ENCODE data around the gene BMPER. TPM values are rescaled to one million over a fixed set of nuclear protein-coding genes. Genes with fewer than 3 reads are reported as not detected.

BMPER gene
- total RNA-seq, 2 donors from 2014 or later, result not detected

DNA sequence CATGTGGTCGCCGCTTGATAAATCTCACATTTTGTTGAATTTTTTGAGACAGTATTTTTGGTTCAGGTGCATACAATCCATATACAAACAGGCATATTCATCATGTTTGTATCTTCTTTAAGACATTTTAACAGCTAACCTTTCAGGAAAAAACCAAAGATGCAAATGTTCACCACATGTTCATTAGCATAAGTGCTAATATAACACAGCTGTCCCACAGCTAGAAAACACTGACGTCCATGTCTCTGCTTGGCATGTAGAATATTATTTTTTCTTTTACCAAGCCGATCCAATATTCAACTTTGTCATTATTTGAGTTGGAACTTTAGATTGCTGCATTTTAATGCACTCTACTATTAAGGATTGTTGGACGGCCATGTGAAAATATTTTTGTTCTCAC is 31.2 kb downstream of the BMPER start:
- Mint-ChIP-seq H3K36me3 (no peaks in the 10 kb centered on the region), H3K27ac (no peak overlapping the region), H3K9me3 (no peaks in the 10 kb centered on the region)
- no peak for ATAC-seq
- DNase-seq (ENCODE audit: low spot score in 2 of 2), result no peak

DNA sequence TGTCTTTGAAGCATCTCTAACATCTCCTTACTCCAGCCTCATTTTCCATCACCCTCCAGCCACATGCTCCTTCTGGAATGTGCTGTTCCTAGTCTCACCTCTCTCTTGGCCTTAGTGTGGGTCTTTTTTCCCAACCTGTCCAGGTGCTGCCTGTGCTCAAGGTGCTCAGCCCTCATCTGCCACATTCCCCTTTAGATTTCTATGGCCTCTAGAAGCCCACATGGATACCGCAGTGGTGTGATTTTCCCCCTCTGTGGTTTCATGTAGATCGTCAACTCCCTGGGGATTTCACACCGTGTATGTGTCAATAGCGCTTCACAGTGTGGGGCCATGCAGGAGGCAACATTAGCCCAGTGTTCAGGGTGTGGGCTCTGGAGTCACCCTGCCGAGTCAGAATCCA is 32.5 kb downstream of the BMPER start:
- H3K36me3 Mint-ChIP-seq, result no peaks in the 10 kb centered on the region
- H3K27ac Mint-ChIP-seq, result no peak overlapping the region
- ATAC-seq (no peak), DNase-seq (ENCODE audit: low spot score in 2 of 2) (no peak)
- no peaks in the 10 kb centered on the region for H3K9me3 Mint-ChIP-seq

DNA sequence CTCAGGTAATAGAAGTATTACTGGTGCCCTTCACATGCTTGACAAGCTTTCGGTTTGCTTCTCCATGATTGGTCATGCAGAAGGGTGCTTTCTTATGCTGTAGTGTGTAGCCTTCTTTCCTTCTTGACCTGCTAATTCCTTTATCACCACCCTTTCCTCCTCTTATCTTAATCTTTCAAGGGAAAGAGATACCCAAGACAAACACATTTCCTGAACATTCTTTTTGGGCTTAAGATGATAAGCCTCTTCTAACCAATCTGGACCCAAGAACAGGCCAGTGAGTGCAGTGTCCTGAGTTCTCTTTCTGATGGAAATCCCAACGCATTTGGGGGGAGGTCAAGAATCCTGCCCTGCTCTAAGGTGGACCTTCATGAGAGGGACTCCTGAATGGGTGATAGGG is 33.8 kb downstream of the BMPER start:
- DNase-seq (ENCODE audit: low spot score in 2 of 2) (no peak), ATAC-seq (no peak)
- H3K27ac Mint-ChIP-seq, result no peak overlapping the region
- H3K36me3 Mint-ChIP-seq, result no peaks in the 10 kb centered on the region
- no peaks in the 10 kb centered on the region for H3K9me3 Mint-ChIP-seq

- DNase-seq (ENCODE audit: low spot score in 2 of 2) (no peak), ATAC-seq (no peak)
- Mint-ChIP-seq H3K27ac (no peak overlapping the region), H3K9me3 (no peaks in the 10 kb centered on the region), H3K36me3 (no peaks in the 10 kb centered on the region)
Measured at GRCh38 chr7:33940503-33940902, 35.2 kb downstream of the BMPER start.

DNA sequence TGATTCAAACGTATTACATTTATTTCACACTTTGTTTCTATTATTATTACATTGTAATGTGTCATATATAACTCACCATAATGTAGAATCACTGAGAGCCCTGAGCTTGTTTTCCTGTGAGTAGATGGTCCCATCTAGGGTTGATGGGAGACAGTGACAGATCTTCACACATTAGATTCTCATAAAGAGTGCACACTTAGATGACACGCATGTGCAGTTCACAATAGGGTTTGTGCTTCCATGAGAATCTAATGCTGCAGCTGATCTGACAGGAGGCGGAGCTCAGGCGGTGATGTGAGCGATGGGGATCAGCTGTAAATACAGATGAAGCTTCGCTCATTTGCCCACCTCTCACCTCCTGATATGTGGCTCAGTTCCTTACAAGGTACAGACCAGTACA is 36.1 kb downstream of the BMPER start:
- ATAC-seq (no peak), DNase-seq (ENCODE audit: low spot score in 2 of 2) (no peak)
- Mint-ChIP-seq H3K27ac (no peak overlapping the region), H3K9me3 (no peaks in the 10 kb centered on the region), H3K36me3 (no peaks in the 10 kb centered on the region)

GRCh38 chr7:33946094-33946699 is 40.9 kb downstream of the BMPER start:
- no peak for DNase-seq (ENCODE audit: low spot score in 2 of 2)
- H3K9me3 Mint-ChIP-seq, result no peaks in the 10 kb centered on the region
- no peaks in the 10 kb centered on the region for H3K36me3 Mint-ChIP-seq
- H3K27ac Mint-ChIP-seq, result no peak overlapping the region
- no peak for ATAC-seq

DNA sequence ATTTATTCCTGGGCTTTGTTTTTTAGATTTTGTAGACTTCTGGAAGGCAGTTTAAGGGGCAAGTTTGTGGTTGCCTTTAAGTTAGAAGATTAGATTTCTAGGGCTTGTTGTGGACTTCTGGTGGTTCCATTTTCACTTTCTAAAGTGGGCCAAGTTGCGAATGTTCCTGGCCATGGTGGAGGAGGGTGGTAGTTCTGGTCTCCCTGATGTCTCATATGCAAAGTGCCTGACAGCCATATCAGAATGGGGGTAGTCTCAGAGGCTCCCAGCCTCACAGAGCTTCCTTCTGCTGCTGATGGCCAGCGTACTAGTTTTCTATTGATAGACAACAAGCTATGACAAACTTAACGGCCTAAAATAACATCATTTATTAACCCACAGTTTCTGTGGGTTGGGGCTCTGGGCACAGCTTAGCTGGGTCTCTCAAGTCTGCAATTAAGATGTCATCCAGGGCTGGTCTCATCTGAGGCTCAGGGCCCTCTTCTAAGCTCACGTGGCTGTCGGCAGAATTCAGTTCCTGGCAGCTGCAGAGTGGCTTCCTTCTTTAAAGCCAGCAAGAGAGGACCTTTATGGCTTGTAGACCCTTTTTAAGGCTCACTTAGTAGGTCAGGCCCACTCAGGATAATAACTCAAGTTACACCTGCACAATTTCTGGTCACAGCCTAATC is 44.8 kb downstream of the BMPER start:
- Mint-ChIP-seq H3K36me3 (no peaks in the 10 kb centered on the region), H3K9me3 (no peaks in the 10 kb centered on the region), H3K27ac (no peak overlapping the region)
- DNase-seq (ENCODE audit: low spot score in 2 of 2), result no peak
- ATAC-seq, result no peak

GRCh38 chr7:33952824-33953223 is 47.5 kb downstream of the BMPER start:
- no peak for DNase-seq (ENCODE audit: low spot score in 2 of 2)
- no peak for ATAC-seq
- Mint-ChIP-seq H3K27ac (no peak overlapping the region), H3K9me3 (no peaks in the 10 kb centered on the region), H3K36me3 (no peaks in the 10 kb centered on the region)

DNA sequence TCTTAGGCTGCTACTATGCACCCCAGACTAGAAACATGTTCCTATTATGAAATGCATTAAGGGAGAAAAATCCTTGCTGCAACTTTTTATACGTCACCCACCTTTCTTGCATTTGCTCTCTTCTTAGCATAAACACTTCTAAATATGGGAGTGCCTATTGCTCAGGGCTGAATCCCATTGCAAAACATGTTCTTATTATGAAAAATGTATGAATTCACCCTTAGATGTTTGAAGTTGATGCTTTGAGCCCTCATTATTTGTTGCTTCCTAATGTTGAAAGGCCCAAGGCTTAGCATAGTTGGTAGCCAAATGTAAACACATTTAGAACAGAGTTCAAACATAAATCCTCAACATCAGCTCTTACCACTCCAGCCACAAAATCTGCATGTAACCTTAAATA is 52.8 kb downstream of the BMPER start:
- Mint-ChIP-seq H3K27ac (no peak overlapping the region), H3K9me3 (no peaks in the 10 kb centered on the region), H3K36me3 (no peaks in the 10 kb centered on the region)
- no peak for ATAC-seq
- no peak for DNase-seq (ENCODE audit: low spot score in 2 of 2)

DNA sequence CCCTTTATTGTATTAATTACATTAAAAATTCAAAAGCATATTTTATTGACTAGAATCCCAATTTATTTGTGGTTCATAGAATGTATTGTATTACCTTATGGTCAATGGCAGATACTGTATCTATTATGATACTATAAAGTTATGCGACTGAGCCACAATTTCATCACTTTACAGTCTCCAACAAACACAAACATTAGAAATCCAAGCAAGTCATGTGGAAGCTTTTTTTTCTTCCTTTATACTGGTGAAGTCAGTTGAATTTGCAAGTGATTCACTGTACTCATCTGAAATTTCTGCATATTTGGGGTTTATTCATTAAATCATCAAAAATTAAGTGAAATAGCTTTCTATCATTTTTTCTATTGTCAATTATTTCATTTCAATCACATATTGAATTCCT is 54.3 kb downstream of the BMPER start:
- Mint-ChIP-seq H3K36me3 (no peaks in the 10 kb centered on the region), H3K9me3 (no peaks in the 10 kb centered on the region), H3K27ac (no peak overlapping the region)
- ATAC-seq (no peak), DNase-seq (ENCODE audit: low spot score in 2 of 2) (no peak)

GRCh38 chr7:33961948-33962347 is 56.6 kb downstream of the BMPER start:
- ATAC-seq, result no peak
- Mint-ChIP-seq H3K9me3 (no peaks in the 10 kb centered on the region), H3K27ac (no peak overlapping the region), H3K36me3 (no peaks in the 10 kb centered on the region)
- DNase-seq (ENCODE audit: low spot score in 2 of 2), result no peak

- no peak for DNase-seq (ENCODE audit: low spot score in 2 of 2)
- H3K9me3 Mint-ChIP-seq, result no peaks in the 10 kb centered on the region
- H3K27ac Mint-ChIP-seq, result no peak overlapping the region
- H3K36me3 Mint-ChIP-seq, result no peaks in the 10 kb centered on the region
- no peak for ATAC-seq
Measured at GRCh38 chr7:33964417-33965182, 59.3 kb downstream of the BMPER start.

DNA sequence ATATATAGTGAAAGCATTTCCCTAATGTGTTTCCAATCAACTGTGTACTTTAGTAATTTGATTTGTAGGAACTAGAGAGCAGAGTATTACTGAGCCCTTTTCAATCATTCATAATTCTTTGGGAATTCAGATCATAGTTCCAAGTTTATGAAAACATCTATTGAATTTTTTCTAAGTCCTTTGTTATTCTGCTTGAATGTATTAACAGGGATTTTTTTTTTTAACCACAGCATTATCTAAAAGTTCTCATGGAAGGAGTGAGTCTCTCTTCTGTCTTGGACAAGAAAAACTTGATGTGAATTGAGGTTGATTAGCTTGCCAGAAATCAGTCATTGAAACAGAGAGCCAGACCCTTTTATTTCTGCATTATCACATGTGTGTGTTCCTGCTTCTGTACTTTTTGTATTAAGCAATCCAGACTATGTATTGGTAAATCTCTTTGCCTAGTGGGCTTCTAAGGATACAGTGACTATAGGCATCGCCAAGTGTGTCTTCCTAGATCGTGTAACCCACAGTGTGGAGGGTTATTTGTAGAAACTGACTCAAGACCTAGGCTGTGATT is 59.9 kb downstream of the BMPER start:
- no peak overlapping the region for H3K27ac Mint-ChIP-seq
- H3K9me3 Mint-ChIP-seq, result no peaks in the 10 kb centered on the region
- H3K36me3 Mint-ChIP-seq, result no peaks in the 10 kb centered on the region
- DNase-seq (ENCODE audit: low spot score in 2 of 2), result no peak
- ATAC-seq, result no peak

DNA sequence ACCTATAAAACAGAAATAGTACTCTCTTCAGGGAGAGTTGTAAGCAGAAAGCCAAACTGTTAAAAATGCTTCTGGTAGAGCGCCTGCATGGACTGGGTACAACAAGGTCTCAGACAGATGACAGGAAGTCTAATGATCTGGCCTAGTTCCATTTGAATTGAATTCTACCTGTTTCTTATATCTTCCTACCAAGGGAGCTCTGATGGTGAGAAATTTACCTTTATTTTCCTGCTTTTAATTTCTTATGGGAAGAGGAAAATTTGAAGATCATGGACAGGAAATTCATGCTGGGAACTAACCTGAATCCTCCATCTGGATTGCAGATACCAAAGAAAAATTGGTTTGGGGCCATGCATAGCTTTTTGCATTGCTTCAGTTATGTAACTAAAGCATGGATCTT is 63.3 kb downstream of the BMPER start:
- ATAC-seq (no peak), DNase-seq (ENCODE audit: low spot score in 2 of 2) (no peak)
- no peaks in the 10 kb centered on the region for H3K36me3 Mint-ChIP-seq
- H3K27ac Mint-ChIP-seq, result no peak overlapping the region
- H3K9me3 Mint-ChIP-seq, result no peaks in the 10 kb centered on the region

GRCh38 chr7:33970536-33970935 is 65.2 kb downstream of the BMPER start:
- Mint-ChIP-seq H3K36me3 (no peaks in the 10 kb centered on the region), H3K27ac (no peak overlapping the region), H3K9me3 (no peaks in the 10 kb centered on the region)
- ATAC-seq (no peak), DNase-seq (ENCODE audit: low spot score in 2 of 2) (no peak)

GRCh38 chr7:33971106-33971505 is 65.8 kb downstream of the BMPER start:
- no peak for ATAC-seq
- Mint-ChIP-seq H3K36me3 (no peaks in the 10 kb centered on the region), H3K27ac (no peak overlapping the region), H3K9me3 (no peaks in the 10 kb centered on the region)
- DNase-seq (ENCODE audit: low spot score in 2 of 2), result no peak

DNA sequence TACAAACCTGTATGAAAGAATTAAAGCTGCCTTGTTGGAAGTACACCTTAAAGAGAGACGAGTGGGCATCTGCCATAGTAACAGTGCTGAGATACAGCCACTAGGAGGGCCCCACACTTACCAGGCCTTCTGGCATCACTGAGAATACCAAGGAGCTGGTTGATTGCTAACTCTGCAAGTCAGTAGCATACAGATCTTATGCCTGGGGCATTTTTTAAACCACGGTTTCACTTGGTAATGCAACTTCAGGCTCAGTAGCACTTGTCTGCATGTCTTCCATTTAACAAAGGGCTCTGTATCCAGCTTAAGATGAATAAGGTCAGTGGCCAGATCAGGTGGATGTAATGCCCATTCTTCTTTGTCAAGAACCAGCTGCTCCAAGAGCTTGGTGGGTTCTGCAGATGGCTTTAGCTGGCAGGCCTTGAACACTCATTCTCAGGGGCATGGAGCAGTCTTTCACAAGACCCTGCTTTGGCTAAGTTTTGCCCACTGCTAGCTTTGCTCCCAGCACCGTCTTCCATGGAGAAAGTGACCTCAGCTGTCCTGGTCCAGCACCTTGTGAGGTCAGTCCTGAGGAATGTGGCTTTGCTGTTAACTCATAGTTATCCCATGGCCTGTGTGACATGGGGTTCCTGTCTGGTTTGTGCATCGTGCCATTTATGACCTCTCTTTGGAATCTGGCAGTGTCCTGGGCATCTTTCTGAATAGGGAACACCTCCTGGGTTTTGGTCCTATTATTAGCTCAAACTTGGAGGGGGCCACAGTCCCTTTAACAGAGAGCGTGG is 68.1 kb downstream of the BMPER start:
- no peak overlapping the region for H3K27ac Mint-ChIP-seq
- H3K36me3 Mint-ChIP-seq, result no peaks in the 10 kb centered on the region
- ATAC-seq, result no peak
- no peaks in the 10 kb centered on the region for H3K9me3 Mint-ChIP-seq
- DNase-seq (ENCODE audit: low spot score in 2 of 2), result no peak
